ENCODE measurements around the gene B3GAT2. TPM values are rescaled to one million over a fixed set of nuclear protein-coding genes. Genes with fewer than 3 reads are reported as not detected.

Gene B3GAT2
- total RNA-seq, 1 donor from 2014 or later, result 8.1 TPM

DNA sequence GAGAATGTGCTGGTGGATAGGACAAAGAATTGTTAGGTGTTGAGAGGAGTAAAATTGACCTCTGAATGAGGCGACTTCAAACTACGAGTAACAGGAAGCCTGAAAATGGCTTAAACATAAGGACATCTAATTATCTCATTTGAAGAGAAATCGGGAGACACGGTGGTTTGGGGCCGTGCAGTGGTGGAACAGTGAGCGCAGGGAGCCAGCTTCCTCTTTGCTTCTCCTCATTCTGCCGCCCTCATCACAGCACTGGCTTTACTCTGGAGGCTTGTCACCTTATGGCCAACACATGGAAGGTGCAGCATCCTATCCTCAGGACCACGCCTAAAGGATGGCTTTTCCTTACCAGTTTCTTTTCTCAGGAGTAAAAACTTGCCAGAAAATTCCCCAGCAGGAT is 114.3 kb downstream of the B3GAT2 start:
- Mint-ChIP-seq H3K36me3 (ENCODE audit: unreplicated experiment) (no peaks in the 10 kb centered on the region), H3K4me3 (ENCODE audit: unreplicated experiment) (no peak overlapping the region), H3K9me3 (ENCODE audit: unreplicated experiment) (peaks cover 4% of the 10 kb centered on the region), H3K4me1 (ENCODE audit: low read depth, unreplicated experiment) (peaks cover 39% of the 10 kb centered on the region), H3K27ac (ENCODE audit: unreplicated experiment) (peak overlapping the region; percentile 24), H3K27me3 (ENCODE audit: unreplicated experiment) (peaks cover 4% of the 10 kb centered on the region)
- no peak for TF ChIP-seq CTCF (IDR thresholded peaks at IDR 0.05; ENCODE audit: partially characterized antibody, unreplicated experiment)
- no peak for DNase-seq

DNA sequence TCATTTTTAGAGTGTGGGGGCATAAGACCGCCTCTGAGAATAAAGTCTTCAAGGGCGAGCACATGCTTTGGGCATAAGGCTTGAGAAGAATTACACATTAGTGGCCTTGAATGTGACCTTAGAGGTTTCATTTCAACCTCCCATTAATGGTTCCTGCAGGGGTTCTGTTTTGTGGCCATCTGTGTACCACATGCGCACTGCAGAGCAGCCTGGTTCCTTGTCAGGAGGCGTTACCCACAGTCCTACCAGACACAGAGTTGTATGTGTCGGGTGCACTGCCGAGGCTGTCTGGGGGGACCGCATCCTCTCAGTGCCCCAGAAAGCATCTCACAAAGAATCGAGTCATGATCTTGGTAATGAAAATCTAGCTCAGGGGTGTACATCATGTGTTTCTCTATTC is 115.7 kb downstream of the B3GAT2 start:
- Mint-ChIP-seq H3K27me3 (ENCODE audit: unreplicated experiment) (peaks cover 4% of the 10 kb centered on the region), H3K27ac (ENCODE audit: unreplicated experiment) (peak overlapping the region; percentile 81), H3K9me3 (ENCODE audit: unreplicated experiment) (peaks cover 4% of the 10 kb centered on the region), H3K4me1 (ENCODE audit: low read depth, unreplicated experiment) (peaks cover 34% of the 10 kb centered on the region), H3K36me3 (ENCODE audit: unreplicated experiment) (no peaks in the 10 kb centered on the region), H3K4me3 (ENCODE audit: unreplicated experiment) (peak overlapping the region; percentile 26)
- peak; percentile 53 for DNase-seq
- no peak for TF ChIP-seq CTCF (IDR thresholded peaks at IDR 0.05; ENCODE audit: partially characterized antibody, unreplicated experiment)

DNA sequence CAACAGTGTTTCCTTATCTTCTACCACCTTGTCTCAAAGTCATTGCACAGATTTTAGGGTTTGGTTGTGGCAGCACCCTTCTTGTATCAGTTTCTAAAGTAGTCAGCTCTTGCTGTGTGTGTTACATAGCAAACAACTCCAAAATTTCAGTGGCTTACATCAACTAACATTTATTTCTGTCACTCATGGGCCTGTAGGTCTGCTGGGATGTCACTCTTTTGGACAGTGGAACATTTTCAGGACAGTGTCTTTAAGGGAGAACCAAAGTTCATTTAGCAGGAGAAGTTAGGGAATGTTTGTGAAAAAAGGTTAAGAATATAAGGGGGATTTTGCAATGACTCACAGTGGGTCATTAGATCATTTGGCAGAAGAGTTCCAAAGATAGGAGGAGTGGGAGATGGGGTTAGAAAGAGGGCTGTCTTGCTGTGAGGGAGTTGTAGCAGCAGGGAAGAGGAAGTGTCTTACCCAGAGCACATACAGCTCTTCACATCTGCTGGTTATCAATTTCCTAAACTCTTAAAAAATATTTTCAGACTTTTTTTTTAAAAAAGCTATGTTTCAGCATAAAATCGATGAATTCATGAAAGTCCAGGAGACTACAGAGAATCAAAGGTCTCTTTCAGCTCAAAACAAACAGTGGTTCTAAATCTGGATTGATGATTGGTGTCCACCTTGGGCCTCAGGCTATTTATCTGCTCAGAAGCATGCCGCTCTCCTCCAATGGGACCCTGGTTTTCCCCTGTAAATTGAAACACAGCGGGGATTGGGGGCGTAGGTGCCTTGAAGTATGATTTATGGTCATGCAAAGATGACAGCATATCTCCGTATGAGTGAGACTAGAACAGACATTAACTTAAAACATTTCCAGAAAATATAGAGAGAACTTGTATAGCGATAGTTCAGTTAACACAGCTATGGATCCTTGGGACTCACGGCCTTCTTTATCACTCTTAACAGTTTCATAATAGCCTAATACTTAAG is 117.3 kb downstream of the B3GAT2 start:
- peak overlapping the region; percentile 53 for H3K27ac Mint-ChIP-seq (ENCODE audit: unreplicated experiment)
- H3K9me3 Mint-ChIP-seq (ENCODE audit: unreplicated experiment), result peaks cover 4% of the 10 kb centered on the region
- H3K4me3 Mint-ChIP-seq (ENCODE audit: unreplicated experiment), result no peak overlapping the region
- H3K27me3 Mint-ChIP-seq (ENCODE audit: unreplicated experiment), result peaks cover 4% of the 10 kb centered on the region
- no peaks in the 10 kb centered on the region for H3K36me3 Mint-ChIP-seq (ENCODE audit: unreplicated experiment)
- peaks cover 27% of the 10 kb centered on the region for H3K4me1 Mint-ChIP-seq (ENCODE audit: low read depth, unreplicated experiment)
- no peak for TF ChIP-seq CTCF (IDR thresholded peaks at IDR 0.05; ENCODE audit: partially characterized antibody, unreplicated experiment)
- no peak for DNase-seq

- no peak overlapping the region for H3K27ac Mint-ChIP-seq (ENCODE audit: unreplicated experiment)
- H3K4me1 Mint-ChIP-seq (ENCODE audit: low read depth, unreplicated experiment), result peaks cover 27% of the 10 kb centered on the region
- DNase-seq, result no peak
- H3K27me3 Mint-ChIP-seq (ENCODE audit: unreplicated experiment), result peaks cover 4% of the 10 kb centered on the region
- no peaks in the 10 kb centered on the region for H3K36me3 Mint-ChIP-seq (ENCODE audit: unreplicated experiment)
- peaks cover 4% of the 10 kb centered on the region for H3K9me3 Mint-ChIP-seq (ENCODE audit: unreplicated experiment)
- no peak for TF ChIP-seq CTCF (IDR thresholded peaks at IDR 0.05; ENCODE audit: partially characterized antibody, unreplicated experiment)
- H3K4me3 Mint-ChIP-seq (ENCODE audit: unreplicated experiment), result no peak overlapping the region
These were observed 118.0 kb downstream of the B3GAT2 start for GRCh38 chr6:70838907-70839285.

GRCh38 chr6:70834520-70834919 is 122.3 kb downstream of the B3GAT2 start:
- no peak for DNase-seq
- Mint-ChIP-seq H3K36me3 (ENCODE audit: unreplicated experiment) (no peaks in the 10 kb centered on the region), H3K27me3 (ENCODE audit: unreplicated experiment) (no peaks in the 10 kb centered on the region), H3K4me3 (ENCODE audit: unreplicated experiment) (no peak overlapping the region), H3K27ac (ENCODE audit: unreplicated experiment) (no peak overlapping the region), H3K4me1 (ENCODE audit: low read depth, unreplicated experiment) (peaks cover 7% of the 10 kb centered on the region), H3K9me3 (ENCODE audit: unreplicated experiment) (peaks cover 1% of the 10 kb centered on the region)
- TF ChIP-seq CTCF (IDR thresholded peaks at IDR 0.05; ENCODE audit: partially characterized antibody, unreplicated experiment), result no peak

All from glutamatergic neuron (in vitro differentiated cells).